Body of pancreas (tissue), 4 donors: ENCODE data around the gene LDB1. TPM values are rescaled to one million over a fixed set of nuclear protein-coding genes. Genes with fewer than 3 reads are reported as not detected.

ENCODE experiments used
- ATAC-seq: fragments of 150-250 bp; one replicate; pipeline ENCODE4 v1.9.1; 2016
- DNase-seq, 4 donors: peaks; one replicate each; pipeline ENCODE4 v3.0.0-alpha.2; 2019
- H3K27ac ChIP-seq, 4 donors: fragments of 200-600 bp; sonication (generic); 1 replicate in 3 of 4; 2 replicates in 1 of 4; pipeline versions ENCODE4 v1.5.1 to v1.6.1; 2016 to 2019; ENCODE audit warnings: mild to moderate bottlenecking in 1 of 4, mixed read lengths in 1 of 4, moderate library complexity in 1 of 4
- H3K27me3 ChIP-seq, 2 donors: fragments of 200-600 bp; sonication (generic); one replicate each; pipeline ENCODE4 v1.6.0; 2016; ENCODE audit warnings: mild to moderate bottlenecking in 1 of 2
- H3K36me3 ChIP-seq, 2 donors: fragments of 200-600 bp; sonication (generic); replicated peaks in 1 of 2; 2 replicates each; pipeline ENCODE4 v1.5.1; 2016; ENCODE audit warnings: low read depth in 2 of 2; ENCODE audit not compliant: insufficient read depth in 1 of 2
- H3K4me1 ChIP-seq: fragments of 200-600 bp; sonication (generic); one replicate; pipeline ENCODE4 v1.6.0; 2016
- H3K4me3 ChIP-seq, 2 donors: fragments of 200-600 bp; sonication (generic); 1 replicate in 1 of 2; 2 replicates in 1 of 2; pipeline ENCODE4 v1.5.1; 2016 to 2019
- H3K9me3 ChIP-seq, 3 donors: fragments of 200-600 bp; sonication (generic); 1 replicate in 2 of 3; 2 replicates in 1 of 3; pipeline ENCODE4 v1.5.1; 2016
- CTCF ChIP-seq, 7 experiments: fragments of 450-650 bp in 4 of 7; fragments of 200-600 bp in 3 of 7; sonication (generic) in 3 of 7; IDR thresholded peaks; one replicate each; pipeline ENCODE4 v1.5.1; 2016 to 2019; ENCODE audit warnings: antibody characterized with exemption in 7 of 7
- POLR2A ChIP-seq, 3 donors: fragments of 450-650 bp; IDR thresholded peaks; one replicate each; pipeline ENCODE4 v1.6.1; 2016; ENCODE audit warnings: antibody characterized with exemption in 3 of 3, mild to moderate bottlenecking in 2 of 3
- WGBS, 2 donors: methylation state at CpG; one replicate each; pipeline ENCODE4 v1.1.5; 2017; 5-methylcytosine and 5-hydroxymethylcytosine counted together
- intact Hi-C: fragments of 100-400 bp; cut with DNase I; formaldehyde crosslinking; loops from one replicate; pipeline ENCODE4 v1.15.1; 2023
- total RNA-seq, 2 donors: library from RNA; depleted of rRNA; stranded (reverse); fragments of >200 nt; gene quantifications; one replicate each; pipeline ENCODE4 v1.1.0, GENCODE V29; 2016

Gene LDB1
- total RNA-seq, 2 donors from 2014 or later: 17.1 to 24.4 TPM

DNA sequence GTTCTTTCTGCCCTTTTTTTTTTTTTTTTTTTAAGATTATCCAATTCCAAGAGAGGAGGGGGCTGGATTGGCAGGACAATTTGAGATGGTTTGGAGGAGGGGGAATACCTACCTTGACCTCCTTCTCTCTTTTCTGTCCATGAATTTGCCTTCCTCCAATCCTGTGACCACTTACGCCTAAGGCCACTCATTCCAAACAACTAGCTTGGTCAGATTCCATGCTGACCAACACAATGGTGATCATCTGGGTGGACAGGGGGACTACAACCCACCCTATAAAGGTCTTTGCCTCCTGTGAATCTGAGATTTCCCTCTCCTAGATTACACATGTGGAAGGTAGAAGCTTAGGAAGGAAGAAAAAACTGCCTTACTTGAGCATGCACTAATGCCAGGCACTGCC lies 2.3 kb upstream of the LDB1 start:
- ATAC-seq (no peak), DNase-seq (no peak)
- 100% methylated on average over 1 of the region's 1 CpG for WGBS, 2 donors
- Histone ChIP-seq H3K27me3 (no peaks in the 10 kb centered on the region), H3K36me3 (no peaks in the 10 kb centered on the region), H3K27ac (no peak overlapping the region), H3K9me3 (no peaks in the 10 kb centered on the region), H3K4me3 (no peak overlapping the region), H3K4me1 (peaks cover 31% of the 10 kb centered on the region)
- intact Hi-C loops: no loop called here
- no peak for TF ChIP-seq CTCF (IDR thresholded peaks at IDR 0.05)
- no peak for TF ChIP-seq POLR2A (IDR thresholded peaks at IDR 0.05)

GRCh38 chr10:102121739-102122372 lies 1.7 kb upstream of the LDB1 start:
- H3K4me3 ChIP-seq: no peak overlapping the region
- intact Hi-C loops: no loop called here
- H3K4me1 ChIP-seq: peaks cover 36% of the 10 kb centered on the region
- H3K27me3 ChIP-seq: no peaks in the 10 kb centered on the region
- peak in 1 of 7 experiments; percentile 7 for TF ChIP-seq CTCF (IDR thresholded peaks at IDR 0.05)
- TF ChIP-seq POLR2A (IDR thresholded peaks at IDR 0.05): no peak
- H3K27ac ChIP-seq: peak overlapping the region in 3 of 4 donors; percentile 10 to 94 (median 92)
- no peaks in the 10 kb centered on the region for H3K36me3 ChIP-seq
- H3K9me3 ChIP-seq: no peaks in the 10 kb centered on the region
- ATAC-seq (no peak), DNase-seq (peak in 1 of 4 donors; percentile 23)
- WGBS, 2 donors: 64 to 65% methylated on average over 5 to 6 of the region's 6 CpGs

GRCh38 chr10:102120991-102121738 lies 997 bp upstream of the LDB1 start:
- DNase-seq (peak in 1 of 4 donors; percentile 40), ATAC-seq (no peak)
- Histone ChIP-seq H3K4me3 (peak overlapping the region; percentile 63 to 73), H3K9me3 (no peaks in the 10 kb centered on the region), H3K27me3 (no peaks in the 10 kb centered on the region), H3K4me1 (peaks cover 43% of the 10 kb centered on the region), H3K36me3 (no peaks in the 10 kb centered on the region), H3K27ac (peak overlapping the region; percentile 92 to 94 (median 93))
- TF ChIP-seq CTCF (IDR thresholded peaks at IDR 0.05) (no peak), POLR2A (IDR thresholded peaks at IDR 0.05) (no peak)
- intact Hi-C loops: no loop called here
- WGBS, 2 donors: 13 to 24% methylated on average over 11 to 15 of the region's 15 CpGs

DNA sequence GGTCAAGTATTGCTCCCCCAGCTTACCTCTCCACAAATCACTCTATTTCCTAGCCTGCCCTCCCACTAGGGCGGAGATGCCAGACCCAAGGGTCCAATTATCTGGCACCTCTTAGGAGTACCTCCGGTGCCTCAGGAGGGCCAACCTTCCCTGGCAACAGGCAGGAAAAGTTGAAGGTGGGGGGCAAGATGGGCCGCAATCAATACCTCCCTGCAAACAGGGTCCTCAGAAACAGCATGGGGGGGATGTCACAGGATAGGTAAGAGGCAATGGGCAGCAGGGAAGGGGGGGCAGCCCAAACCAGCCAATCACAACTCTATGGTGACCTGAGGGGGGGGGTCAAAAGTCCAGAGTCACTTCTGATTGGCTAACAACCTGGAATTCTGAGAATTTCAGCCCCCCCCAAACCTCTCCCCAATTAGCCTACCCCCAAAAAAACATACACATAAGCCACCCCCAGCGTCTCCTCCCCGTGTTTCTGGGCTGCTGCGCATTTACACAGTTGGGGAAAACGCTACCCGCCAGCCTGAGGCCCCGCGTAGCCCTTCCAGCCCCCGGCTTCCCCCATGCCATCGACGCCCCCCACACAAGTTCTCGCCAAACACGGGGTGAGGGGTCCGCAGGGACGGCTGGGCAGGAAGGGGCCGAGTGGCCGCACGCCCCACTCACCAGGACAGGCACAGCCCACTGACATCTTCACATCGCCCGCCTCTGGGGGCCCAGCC lies 589 bp downstream of the LDB1 start:
- Histone ChIP-seq H3K9me3 (no peaks in the 10 kb centered on the region), H3K36me3 (no peaks in the 10 kb centered on the region), H3K4me1 (peaks cover 56% of the 10 kb centered on the region), H3K27ac (peak overlapping the region; percentile 92 to 94 (median 93)), H3K4me3 (peak overlapping the region; percentile 62 to 67), H3K27me3 (no peaks in the 10 kb centered on the region)
- DNase-seq (peak; percentile 62 to 80 (median 71)), ATAC-seq (peak; percentile 37)
- 0% methylated on average over 6 to 16 of the region's 22 CpGs for WGBS, 2 donors
- TF ChIP-seq CTCF (IDR thresholded peaks at IDR 0.05): no peak
- no peak for TF ChIP-seq POLR2A (IDR thresholded peaks at IDR 0.05)
- intact Hi-C loops: no loop called here
